Fibroblast of villous mesenchyme (primary cell): Measurements from ENCODE around the gene TNS3. TPM values are rescaled to one million over a fixed set of nuclear protein-coding genes. Genes with fewer than 3 reads are reported as not detected.

Experiments used
- DNase-seq: peaks from one replicate; pipeline ENCODE4 v3.0.0-alpha.2; 2010; ENCODE audit warnings: low read depth
- H3K4me3 ChIP-seq: 2 replicates; pipeline ENCODE4 v1.5.1; 2011; ENCODE audit warnings: low read depth, mild to moderate bottlenecking, low read length
- CTCF ChIP-seq: IDR thresholded peaks from 2 replicates; pipeline ENCODE4 v1.5.1; 2012; ENCODE audit warnings: low read depth, mild to moderate bottlenecking, low read length; ENCODE audit not compliant: insufficient read depth
- total RNA-seq: library from RNA; depleted of rRNA; stranded (reverse); fragments of >200 nt; gene quantifications from 2 replicates; pipeline ENCODE4 v1.2.3, GENCODE V29; 2012

TNS3 gene
- total RNA-seq, 1 donor, result 202 TPM

GRCh38 chr7:47537716-47538675, 43.9 kb downstream of the TNS3 start:
- no peak for TF ChIP-seq CTCF
- peak overlapping the region; percentile 61 for H3K4me3 ChIP-seq
- DNase-seq, result peak; percentile 52

- DNase-seq, result peak; percentile 88
- peak overlapping the region; percentile 61 for H3K4me3 ChIP-seq
- no peak for TF ChIP-seq CTCF
Observed at GRCh38 chr7:47536661-47537611, 45.0 kb downstream of the TNS3 start.

GRCh38 chr7:47535704-47536628, 45.9 kb downstream of the TNS3 start:
- DNase-seq, result peak; percentile 73

GRCh38 chr7:47535035-47535703, 46.7 kb downstream of the TNS3 start:
- peak; percentile 91 for DNase-seq
- no peak for TF ChIP-seq CTCF
- peak overlapping the region; percentile 61 for H3K4me3 ChIP-seq

More at GRCh38 chr7:47535704-47536628, 45.9 kb downstream of the TNS3 start:
- peak overlapping the region; percentile 61 for H3K4me3 ChIP-seq
- TF ChIP-seq CTCF, result no peak

- peak overlapping the region; percentile 20 for H3K4me3 ChIP-seq
- no peak for DNase-seq
- peak; percentile 19 for TF ChIP-seq CTCF
Observed at GRCh38 chr7:47534322-47535034, 47.4 kb downstream of the TNS3 start.
